HG02970 (cell line): ENCODE results near the gene PTX3.

Experiments
- ATAC-seq: cut with Tn5 transposase; IDR thresholded peaks from one replicate; pipeline ENCODE4 v1.9.1; 2021; ENCODE audit warnings: mild to moderate bottlenecking, moderate library complexity, moderate number of reproducible peaks; ENCODE audit not compliant: unreplicated experiment, low FRiP score

Gene PTX3

DNA sequence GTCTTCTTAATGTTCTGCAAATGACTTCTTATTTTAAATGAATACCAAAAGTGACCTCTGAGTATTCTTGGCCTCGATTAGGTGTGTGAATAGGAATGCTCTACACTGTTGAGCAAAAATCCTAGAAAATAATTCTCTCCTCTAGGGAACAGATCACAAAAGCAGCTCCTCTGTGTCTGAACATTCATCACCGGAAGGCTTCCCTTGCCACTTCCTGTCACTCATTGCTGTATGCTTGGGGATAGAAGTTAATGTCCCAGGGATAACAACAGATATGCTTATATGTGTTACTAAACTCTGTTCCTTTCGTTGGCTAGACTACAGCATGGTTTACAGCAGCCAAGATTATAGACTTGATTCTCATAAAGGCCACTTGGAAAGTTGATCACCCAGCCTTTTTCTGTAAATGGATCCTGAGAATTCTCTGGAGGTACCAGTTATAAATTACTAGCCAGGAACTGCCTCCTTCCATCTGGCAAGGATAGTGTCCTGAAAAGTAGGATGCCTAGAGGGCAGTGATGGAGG is 16.0 kb upstream of the PTX3 start:
- no peak for ATAC-seq

- ATAC-seq = no peak
These were observed 13.3 kb upstream of the PTX3 start for GRCh38 chr3:157423337-157423736.

- ATAC-seq = no peak
These were observed 8.7 kb upstream of the PTX3 start for GRCh38 chr3:157427901-157428300.

DNA sequence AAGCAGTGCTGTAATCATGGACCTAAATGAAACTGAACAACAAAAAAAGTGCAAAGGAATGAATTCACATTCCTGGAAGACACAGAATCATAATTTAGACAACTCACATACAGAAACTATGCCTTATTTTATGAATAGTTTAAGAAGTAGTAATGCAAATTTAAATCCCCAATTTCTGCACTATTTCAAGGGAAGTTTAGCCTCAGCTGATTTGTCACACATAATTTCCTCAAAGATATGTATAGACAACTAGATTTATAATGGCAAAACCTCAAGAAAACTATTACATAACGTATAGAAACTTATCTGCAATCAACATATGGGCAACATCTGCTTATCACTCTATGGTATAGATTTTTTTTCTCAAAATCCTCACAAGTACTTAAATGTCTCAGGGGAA is 7.8 kb upstream of the PTX3 start:
- no peak for ATAC-seq

- no peak for ATAC-seq
These were observed 6.9 kb upstream of the PTX3 start for GRCh38 chr3:157429708-157430107.

- no peak for ATAC-seq
These were observed 1.6 kb downstream of the PTX3 start for GRCh38 chr3:157438194-157438730.

DNA sequence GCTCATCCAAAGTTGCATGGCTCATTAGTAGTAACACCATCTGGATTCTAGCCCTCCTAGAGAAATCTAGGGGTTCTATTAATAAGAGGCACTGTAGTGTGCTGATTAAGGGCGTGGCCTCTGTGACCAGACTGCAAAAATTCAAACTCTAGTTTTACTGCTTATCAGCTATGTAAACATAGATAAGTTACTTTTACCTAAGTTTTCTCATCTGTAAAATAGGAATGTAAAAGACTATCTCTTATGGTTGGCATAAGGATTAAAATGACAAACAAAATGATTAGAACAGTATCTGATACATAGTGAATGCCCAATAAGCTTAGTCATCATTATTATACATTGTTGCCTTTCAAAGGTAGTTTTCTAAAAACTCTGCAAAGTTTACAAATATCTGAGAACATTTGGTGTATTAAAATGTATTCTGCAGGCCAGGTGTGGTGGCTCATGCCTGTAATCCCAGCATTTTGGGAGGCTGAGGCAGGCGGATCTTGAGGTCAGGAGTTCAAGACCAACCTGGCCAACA is 4.5 kb downstream of the PTX3 start:
- no peak for ATAC-seq

DNA sequence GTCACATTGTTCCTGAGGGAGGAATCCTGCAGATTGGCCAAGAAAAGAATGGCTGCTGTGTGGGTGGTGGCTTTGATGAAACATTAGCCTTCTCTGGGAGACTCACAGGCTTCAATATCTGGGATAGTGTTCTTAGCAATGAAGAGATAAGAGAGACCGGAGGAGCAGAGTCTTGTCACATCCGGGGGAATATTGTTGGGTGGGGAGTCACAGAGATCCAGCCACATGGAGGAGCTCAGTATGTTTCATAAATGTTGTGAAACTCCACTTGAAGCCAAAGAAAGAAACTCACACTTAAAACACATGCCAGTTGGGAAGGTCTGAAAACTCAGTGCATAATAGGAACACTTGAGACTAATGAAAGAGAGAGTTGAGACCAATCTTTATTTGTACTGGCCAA is 6.1 kb downstream of the PTX3 start:
- ATAC-seq = no peak

DNA sequence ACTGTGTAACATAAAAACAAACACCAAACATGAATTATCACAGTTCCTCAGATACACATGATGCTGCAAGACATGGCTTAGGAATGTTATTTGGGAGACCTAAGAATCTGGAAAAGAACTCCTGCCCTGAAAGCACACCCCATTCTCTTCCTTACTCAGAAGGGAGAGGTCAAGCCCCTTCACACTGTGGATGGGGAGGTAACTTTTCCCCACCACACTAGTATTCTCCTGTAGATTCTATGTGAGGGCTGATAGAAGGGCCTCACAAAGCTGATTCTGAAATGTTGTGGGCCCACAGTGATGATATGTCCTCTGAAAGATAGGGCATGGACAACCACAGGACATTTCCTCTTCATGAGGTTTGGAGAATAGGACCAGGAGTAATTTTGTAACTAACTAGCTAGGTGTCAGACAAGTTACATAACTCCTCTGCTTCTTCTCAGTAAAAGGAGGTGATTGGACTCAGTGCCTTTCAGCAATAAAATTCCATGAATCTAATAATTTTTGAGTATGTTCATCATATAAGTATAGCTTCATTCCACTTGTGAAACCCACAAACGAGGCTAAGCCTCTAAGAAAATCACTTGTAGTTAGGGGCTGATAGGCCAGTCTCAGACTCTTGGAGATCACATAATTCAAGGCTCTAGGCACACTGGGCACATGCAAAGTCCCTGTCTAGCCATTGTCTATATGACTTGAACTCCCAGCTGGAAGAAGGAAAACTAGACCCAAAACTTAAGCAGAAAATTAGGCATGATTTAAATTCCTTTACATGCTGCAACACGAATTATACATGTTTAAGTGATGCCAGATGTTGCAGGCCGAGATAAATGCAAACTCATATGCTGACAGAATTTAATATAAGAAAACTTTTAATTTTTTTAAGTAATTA is 7.5 kb downstream of the PTX3 start:
- ATAC-seq = no peak

GRCh38 chr3:157444797-157445184 is 8.1 kb downstream of the PTX3 start:
- ATAC-seq = no peak

DNA sequence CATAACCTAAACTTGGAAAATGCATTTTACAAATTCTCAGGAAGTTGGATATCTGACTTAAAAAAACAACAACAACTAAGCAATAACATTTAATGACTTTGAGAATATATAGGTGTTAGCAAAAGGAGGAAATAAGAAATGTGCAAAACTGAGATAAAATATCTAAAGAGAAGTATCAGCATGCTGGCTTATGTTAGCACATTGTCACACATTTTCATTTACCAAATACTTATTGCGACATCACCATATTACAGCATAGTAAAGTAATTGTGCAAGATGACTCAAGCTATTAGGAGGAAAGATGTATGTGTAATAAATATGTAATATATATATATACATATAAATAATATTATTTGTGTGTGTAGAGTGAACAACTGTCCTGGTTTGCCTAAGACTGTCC is 9.2 kb downstream of the PTX3 start:
- no peak for ATAC-seq

DNA sequence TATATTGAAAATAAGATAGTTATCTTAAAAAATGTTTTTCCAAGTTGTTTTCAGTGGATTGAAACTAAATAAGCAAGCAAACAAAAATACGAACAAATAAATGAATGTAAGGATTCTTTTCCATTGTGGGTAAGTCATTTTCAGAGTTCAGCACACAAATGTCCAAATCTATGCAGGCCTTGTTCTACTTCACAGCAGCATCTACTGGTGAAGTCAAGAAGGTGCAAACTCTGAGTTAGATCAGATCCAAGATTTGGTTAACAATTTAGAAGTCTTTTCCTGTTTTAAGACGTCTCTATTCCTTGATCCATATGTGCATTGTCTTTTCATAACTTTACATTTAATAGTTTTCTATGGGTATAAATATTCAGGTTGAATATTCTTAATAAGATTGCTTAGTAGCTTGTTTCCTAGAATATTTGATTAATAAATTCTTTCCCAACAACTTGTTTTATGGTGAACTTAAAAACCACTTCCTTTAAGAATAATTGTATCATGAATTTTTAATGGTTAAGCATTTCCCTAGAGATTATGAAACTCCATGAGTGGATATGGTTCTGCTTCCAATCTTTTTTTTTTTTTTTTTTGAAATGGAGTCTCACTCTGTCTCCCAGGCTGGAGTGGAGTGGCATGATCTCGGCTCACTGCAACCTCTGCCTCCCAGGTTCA is 10.5 kb downstream of the PTX3 start:
- ATAC-seq = no peak

DNA sequence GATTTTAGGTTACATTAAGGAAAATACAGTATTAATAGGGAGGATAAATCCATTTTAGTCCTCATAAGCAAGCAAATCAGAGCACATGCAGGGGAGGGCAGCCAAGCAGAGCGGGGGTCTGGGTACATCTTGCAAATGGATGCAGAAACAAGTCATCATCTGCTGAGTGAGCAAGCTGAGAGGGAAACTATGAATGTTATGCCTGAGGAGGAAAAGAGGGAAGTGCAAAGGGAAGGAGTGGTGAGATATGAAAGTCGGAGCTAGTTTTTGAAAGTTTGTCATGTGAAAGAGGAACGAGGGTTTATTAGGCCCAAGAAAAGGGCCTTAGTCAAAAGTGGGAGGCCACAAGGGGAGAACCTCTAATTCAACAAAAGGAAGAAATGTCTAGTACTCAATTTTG is 15.4 kb downstream of the PTX3 start:
- ATAC-seq = no peak

DNA sequence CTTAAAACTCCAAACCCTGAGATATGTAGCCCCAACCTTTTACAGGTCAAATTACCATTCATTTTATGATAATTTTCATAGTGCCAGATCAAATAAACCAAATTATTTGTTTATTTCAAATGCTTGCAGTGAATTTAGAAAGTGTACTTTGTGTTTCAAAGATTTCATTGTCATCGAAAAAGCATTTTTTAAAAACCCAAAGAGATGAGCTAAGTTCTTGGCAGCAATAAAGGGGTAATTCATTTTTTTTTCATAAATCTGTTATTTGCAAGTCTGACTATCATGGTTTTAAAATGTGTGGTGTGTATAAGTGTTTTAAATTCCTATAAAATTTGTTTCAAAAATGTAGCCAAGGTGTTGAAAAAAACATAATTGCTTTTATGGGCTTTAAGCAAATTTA is 17.2 kb downstream of the PTX3 start:
- no peak for ATAC-seq

DNA sequence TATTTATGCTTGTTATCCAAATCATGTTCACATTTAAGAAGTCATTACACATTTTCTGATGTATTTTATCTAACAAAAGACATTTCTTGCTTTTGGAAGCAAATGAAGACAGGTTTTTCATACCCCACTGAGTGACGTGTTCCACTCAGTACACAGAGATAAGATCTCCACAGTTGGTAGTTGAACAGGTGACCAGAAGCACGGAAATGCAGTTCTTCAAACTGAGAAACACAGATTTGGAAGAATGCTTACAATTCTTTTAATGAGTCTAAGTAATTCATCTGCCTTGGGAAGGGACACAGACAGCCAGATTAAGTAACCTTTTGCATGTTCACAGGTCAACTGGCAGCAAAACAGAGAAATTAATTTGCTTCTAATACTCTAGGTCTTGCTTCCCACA is 23.1 kb downstream of the PTX3 start:
- ATAC-seq = no peak

DNA sequence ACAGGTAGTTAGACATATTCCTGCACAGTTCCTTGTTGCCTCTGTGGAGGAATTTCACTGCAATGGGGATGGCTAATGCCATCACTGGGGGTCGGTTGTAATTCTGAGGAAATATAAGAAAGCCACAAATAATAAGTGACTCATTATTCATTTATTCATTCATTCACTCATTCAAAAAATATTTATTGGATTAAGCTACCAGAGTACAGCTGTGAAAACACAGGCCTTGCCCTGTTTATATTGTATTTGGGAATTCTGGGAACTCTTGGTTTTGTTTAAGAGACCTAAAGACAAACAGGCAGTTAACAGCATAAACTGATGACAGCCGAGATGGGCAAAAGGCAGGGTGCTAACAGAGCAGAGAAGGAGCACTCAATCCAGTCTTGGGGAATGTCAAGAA is 23.6 kb downstream of the PTX3 start:
- no peak for ATAC-seq

DNA sequence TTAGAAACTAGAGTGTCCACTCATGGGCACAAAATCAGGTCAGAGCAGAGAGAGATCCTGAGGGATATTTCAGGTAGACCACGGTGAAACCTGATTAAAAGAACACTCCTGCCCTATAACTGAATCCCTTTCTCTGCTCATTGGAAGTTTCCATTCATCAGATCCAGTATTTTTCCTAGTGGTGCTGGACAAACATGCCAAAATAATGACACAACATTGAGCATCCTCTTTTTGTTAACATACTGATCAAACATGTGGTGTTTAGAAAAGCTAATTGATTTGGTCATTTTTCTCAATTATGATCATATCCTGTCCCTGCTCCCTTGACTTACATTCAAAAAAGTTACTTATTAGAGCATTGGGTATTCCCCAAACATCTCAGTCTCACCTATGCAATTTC is 27.2 kb downstream of the PTX3 start:
- ATAC-seq = no peak

DNA sequence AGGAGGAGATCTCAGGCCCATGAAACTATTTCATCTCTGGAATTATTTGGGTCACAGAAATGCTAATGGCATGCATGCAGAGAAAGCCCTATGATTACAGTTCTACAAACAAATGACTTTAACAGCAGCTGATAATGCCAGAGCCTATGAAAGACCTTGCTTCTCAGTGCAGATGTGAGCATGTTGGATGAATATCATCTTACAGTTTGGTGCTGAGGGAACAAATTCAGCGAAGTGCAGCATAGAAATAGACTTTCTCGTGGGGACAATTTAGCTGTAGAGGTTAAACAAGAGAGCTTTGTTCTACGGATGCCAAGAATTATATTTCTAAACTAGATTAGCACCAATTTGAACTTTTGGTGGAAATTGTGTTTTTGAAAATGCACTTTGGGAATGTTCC is 27.7 kb downstream of the PTX3 start:
- no peak for ATAC-seq

DNA sequence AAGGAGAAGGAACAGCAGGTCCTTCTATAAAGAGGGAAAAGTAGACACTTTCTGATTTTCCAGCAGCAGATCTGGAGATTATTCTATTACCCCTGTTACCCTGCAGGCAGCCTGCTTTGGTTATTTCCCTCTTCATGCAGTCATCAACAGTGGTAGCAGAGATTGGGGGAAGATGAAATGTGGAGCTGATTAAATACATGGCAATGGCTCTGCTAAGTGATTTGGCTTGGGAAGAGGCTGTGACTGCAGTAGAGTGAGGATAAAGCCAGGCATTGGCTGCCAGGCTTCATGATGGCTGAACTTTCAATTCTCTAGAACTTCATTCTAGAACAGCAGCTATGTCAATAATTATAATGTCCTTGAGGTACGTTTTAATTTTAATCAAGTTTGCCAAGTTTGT is 29.1 kb downstream of the PTX3 start:
- no peak for ATAC-seq

GRCh38 chr3:157467200-157467599 is 30.6 kb downstream of the PTX3 start:
- ATAC-seq = no peak

DNA sequence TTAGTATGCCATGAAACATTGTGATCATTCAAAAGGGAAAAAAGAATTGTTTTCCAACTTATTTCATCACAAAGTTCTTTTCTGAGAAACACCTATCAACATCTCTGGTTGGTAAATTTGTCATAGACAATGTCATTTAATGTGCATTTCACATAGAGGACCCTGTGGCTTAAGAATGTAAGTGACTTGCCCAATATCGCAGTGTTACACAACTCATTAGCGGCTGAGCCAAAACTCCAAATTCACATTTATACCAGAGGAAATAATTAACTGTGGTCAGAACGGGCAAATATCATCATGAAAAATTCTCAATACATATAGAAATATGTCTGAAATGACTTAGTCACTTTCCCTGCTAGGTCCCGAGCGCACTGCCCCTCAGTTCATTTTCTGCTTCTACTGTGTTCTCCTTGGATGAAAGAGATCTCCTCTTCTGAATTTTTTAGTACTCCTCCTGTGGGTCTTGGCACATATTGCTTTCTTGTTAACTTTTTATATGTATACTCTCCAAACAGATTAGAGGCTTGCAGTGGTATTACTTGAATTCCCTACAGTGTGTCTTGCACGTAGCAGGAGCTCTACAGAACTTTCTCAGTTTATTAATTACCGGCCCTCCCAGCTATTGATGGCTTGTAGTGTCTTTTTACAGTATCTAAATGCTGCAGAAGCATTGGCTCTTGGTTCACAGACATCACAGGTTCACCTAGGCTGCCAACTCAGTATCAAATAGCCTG is 33.1 kb downstream of the PTX3 start:
- no peak for ATAC-seq
